HepG2 (cell line): ENCODE measurements around the gene MEF2D. TPM values are rescaled to one million over a fixed set of nuclear protein-coding genes. Genes with fewer than 3 reads are reported as not detected.

Experiments
- ATAC-seq: fragments of 200-7000 bp; cut with Tn5 transposase; 3 replicates; pipeline ENCODE4 v1.9.1; 2020; ENCODE audit warnings: mild to moderate bottlenecking, moderate library complexity
- BruUV-seq: library from RNA; stranded (reverse); fragments of 400-500 nt; replicated peaks from 2 replicates; lab custom pipeline; 2021; lab: Mats Ljungman, UMichigan
- CTCF ChIA-PET: fragments of 300-600 bp; formaldehyde crosslinking; extraction: SDS; loops from one replicate; lab custom pipeline; 2021; ENCODE audit warnings: low total read pairs, inconsistent platforms, low intra/inter-chr PET ratio; lab: Yijun Ruan, JAX
- POLR2A ChIA-PET: fragments of 350-600 bp; sonication (Branson Sonifier 250); formaldehyde crosslinking; loops from one replicate; lab custom pipeline; 2020; ENCODE audit warnings: antibody characterized with exemption, inconsistent platforms; lab: Yijun Ruan, JAX
- DNase-seq: peaks from one replicate; pipeline ENCODE4 v3.0.0-alpha.2; 2015; ENCODE audit warnings: low spot score
- FAIRE-seq: peaks from 3 replicates; lab custom pipeline; 2011; peaks lifted over from hg19 to GRCh38; lab: Jason Lieb, UNC
- H2AFZ ChIP-seq: one replicate; pipeline ENCODE4 v1.6.1; 2011; ENCODE audit warnings: low read length, inconsistent platforms
- H3K27ac ChIP-seq: fragments of 300-600 bp; 3 replicates; pipeline ENCODE4 v1.8.0; 2011; ENCODE audit warnings: mixed run types, mild to moderate bottlenecking, mixed read lengths, low read length, inconsistent platforms; ENCODE audit not compliant: insufficient read depth; ENCODE audit errors: extremely low read length
- H3K27me3 ChIP-seq, 2 experiments: fragments of 200-600 bp in 1 of 2; 2 replicates in 1 of 2; 3 replicates in 1 of 2; pipeline versions ENCODE4 v1.6.0 to v1.8.0; 2011; ENCODE audit warnings: low read length in 2 of 2, mild to moderate bottlenecking in 2 of 2, moderate library complexity in 2 of 2, inconsistent platforms in 1 of 2; ENCODE audit not compliant: insufficient read depth in 2 of 2, control insufficient read depth in 1 of 2
- H3K36me3 ChIP-seq, 2 experiments: fragments of 200-600 bp in 1 of 2; replicated peaks in 1 of 2; 2 replicates in 1 of 2; 3 replicates in 1 of 2; pipeline versions ENCODE4 v1.5.1 to v1.8.0; 2011; ENCODE audit warnings: low read length in 2 of 2, inconsistent platforms in 1 of 2; ENCODE audit not compliant: insufficient read depth in 2 of 2, control insufficient read depth in 1 of 2
- H3K4me1 ChIP-seq: 2 replicates; pipeline ENCODE4 v1.5.1; 2012; ENCODE audit warnings: low read length, inconsistent platforms; ENCODE audit not compliant: insufficient read depth
- H3K4me2 ChIP-seq: 2 replicates; pipeline ENCODE4 v1.6.0; 2011; ENCODE audit warnings: low read depth, low read length, inconsistent platforms
- H3K4me3 ChIP-seq, 3 experiments: fragments of 200-600 bp in 1 of 3; sonication (generic), shearing (Covaris generic) in 1 of 3; replicated peaks in 1 of 3; 2 replicates each; pipeline ENCODE4 v1.5.1; 2011 to 2016; ENCODE audit warnings: low read length in 3 of 3, inconsistent platforms in 2 of 3, low read depth in 2 of 3, mild to moderate bottlenecking in 2 of 3, control low read depth in 1 of 3, mixed read lengths in 1 of 3; ENCODE audit not compliant: insufficient read depth in 1 of 3
- H3K79me2 ChIP-seq: one replicate; pipeline ENCODE4 v1.6.1; 2011; ENCODE audit warnings: low read length, inconsistent platforms; ENCODE audit not compliant: insufficient read depth
- H3K9ac ChIP-seq: 2 replicates; pipeline ENCODE4 v1.6.0; 2011; ENCODE audit warnings: mild to moderate bottlenecking, low read depth, low read length, inconsistent platforms; ENCODE audit not compliant: insufficient read depth
- H3K9me3 ChIP-seq: 2 replicates; pipeline ENCODE4 v1.5.1; 2012; ENCODE audit warnings: mild to moderate bottlenecking, low read length
- H4K20me1 ChIP-seq: 2 replicates; pipeline ENCODE4 v1.6.0; 2011; ENCODE audit warnings: inconsistent platforms, mild to moderate bottlenecking, low read length, moderate library complexity; ENCODE audit not compliant: insufficient read depth
- CBX5 ChIP-seq: sonication (generic); formaldehyde crosslinking; IDR thresholded peaks from 2 replicates; pipeline ENCODE4 v1.4.0; 2020; ENCODE audit warnings: missing genetic modification reagents, borderline replicate concordance
- CEBPB ChIP-seq: IDR thresholded peaks from 2 replicates; pipeline ENCODE4 v1.6.1; 2011; ENCODE audit warnings: low read depth, low read length, improper control_type of control experiment, borderline replicate concordance
- ERF ChIP-seq: IDR thresholded peaks from 2 replicates; pipeline ENCODE4 v1.6.1; 2018; ENCODE audit warnings: missing biosample characterization, missing genetic modification reagents
- LRRFIP1 ChIP-seq: sonication (generic); formaldehyde crosslinking; conservative IDR thresholded peaks from 2 replicates; pipeline ENCODE4 v1.4.0; 2020; ENCODE audit warnings: missing genetic modification reagents
- NCOA2 ChIP-seq: sonication (generic); formaldehyde crosslinking; IDR thresholded peaks from 2 replicates; pipeline ENCODE4 v1.8.0; 2022; ENCODE audit warnings: inconsistent platforms
- NR2F1 ChIP-seq, 2 experiments: fragments of 450-650 bp in 1 of 2; formaldehyde crosslinking in 1 of 2; IDR thresholded peaks; 2 replicates each; pipeline versions ENCODE4 v1.5.0 to v1.6.1; 2016 to 2020; ENCODE audit warnings: mild to moderate bottlenecking in 1 of 2, missing compliant biosample characterization in 1 of 2, missing genetic modification reagents in 1 of 2, moderate library complexity in 1 of 2
- RAD21 ChIP-seq: fragments of 450-650 bp; formaldehyde crosslinking; IDR thresholded peaks from 2 replicates; pipeline ENCODE4 v1.5.0; 2020; ENCODE audit warnings: mild to moderate bottlenecking
- REL ChIP-seq: sonication (generic); formaldehyde crosslinking; conservative IDR thresholded peaks from 2 replicates; pipeline ENCODE4 v1.8.0; 2022; ENCODE audit warnings: mild to moderate bottlenecking, missing genetic modification reagents, moderate library complexity
- SETDB1 ChIP-seq: sonication (generic); formaldehyde crosslinking; IDR thresholded peaks from 2 replicates; pipeline ENCODE4 v1.5.1; 2020; ENCODE audit warnings: missing genetic modification reagents, mild to moderate bottlenecking, borderline replicate concordance
- SPEN ChIP-seq: sonication (generic); formaldehyde crosslinking; IDR thresholded peaks from 2 replicates; pipeline ENCODE4 v1.5.1; 2020; ENCODE audit warnings: low read depth, mild to moderate bottlenecking, missing genetic modification reagents
- STAG1 ChIP-seq: sonication (generic); formaldehyde crosslinking; IDR thresholded peaks from 2 replicates; pipeline ENCODE4 v1.4.0; 2020; ENCODE audit warnings: missing genetic modification reagents
- THAP9 ChIP-seq: sonication (generic); formaldehyde crosslinking; IDR thresholded peaks from 2 replicates; pipeline ENCODE4; 2020; ENCODE audit warnings: missing genetic modification reagents, mild to moderate bottlenecking, borderline replicate concordance
- ZNF343 ChIP-seq: sonication (generic); formaldehyde crosslinking; IDR thresholded peaks from 2 replicates; pipeline ENCODE4 v1.4.0; 2020; ENCODE audit warnings: mild to moderate bottlenecking, missing genetic modification reagents
- WGBS: methylation state at CpG from one replicate; pipeline ENCODE4 v1.1.6; 2017; ENCODE audit warnings: low lambda C conversion rate; 5-methylcytosine and 5-hydroxymethylcytosine counted together
- in situ Hi-C: cut with HindIII; loops from 2 replicates; pipeline ENCODE4 v1.10.0; 2017; ENCODE audit warnings: low pct_unique_long_range_greater_than_20kb; ENCODE audit not compliant: extremely low pct_ligation_motif_present
- intact Hi-C: fragments of 100-400 bp; cut with micrococcal nuclease; formaldehyde crosslinking; loops from one replicate; pipeline ENCODE4 v1.10.0; 2022; ENCODE audit not compliant: unreplicated experiment
- polyA plus RNA-seq, 8 experiments: library from polyadenylated mRNA; depleted of rRNA in 3 of 8; stranded (reverse) in 7 of 8; unstranded in 1 of 8; fragments of >200 nt; fragmentation: Illumina TruSeq in 4 of 8; extraction: Trizol in 4 of 8; gene quantifications; 2 replicates each; pipeline versions ENCODE4 v1.2.1 to v1.2.3, GENCODE V29; 2011 to 2016; ENCODE audit warnings: low read depth in 4 of 8, missing spikeins in 1 of 8, mixed read lengths in 1 of 8; ENCODE audit not compliant: insufficient read depth in 1 of 8
- total RNA-seq, 5 experiments: library from RNA; depleted of rRNA; stranded (reverse); fragments of >200 nt; fragmentation: Illumina TruSeq; extraction: Trizol; gene quantifications; 2 replicates each; pipeline ENCODE4 v1.2.3, GENCODE V29; 2016; ENCODE audit warnings: low read depth in 1 of 5
- TF ChIP-seq, protein P1 (sequence below): fragments of 450-650 bp; IDR thresholded peaks from 2 replicates; pipeline ENCODE4 v1.6.1; 2016
- TF ChIP-seq, protein P2 (sequence below): sonication (generic); formaldehyde crosslinking; IDR thresholded peaks from 2 replicates; pipeline ENCODE4 v1.5.0; 2020; ENCODE audit warnings: mild to moderate bottlenecking, missing genetic modification reagents, moderate library complexity

MEF2D gene
- total and polyA plus RNA-seq, 2 of the 13 experiments (the other 11 are each of a cell fraction or from before 2014, with no cell fraction given), result 1.6 to 3.9 TPM

- Histone ChIP-seq H2AFZ (no peak overlapping the region), H3K79me2 (no peaks in the 10 kb centered on the region), H3K4me1 (peaks cover 23% of the 10 kb centered on the region), H3K36me3 (peaks cover 5 to 14% of the 10 kb centered on the region in 2 experiments; a peak in 4 of 5 replicates), H3K4me2 (no peak overlapping the region), H3K9ac (no peak overlapping the region), H3K27me3 (no peaks in the 10 kb centered on the region), H3K4me3 (no peak overlapping the region), H3K9me3 (no peaks in the 10 kb centered on the region), H3K27ac (no peak overlapping the region), H4K20me1 (no peaks in the 10 kb centered on the region)
- ChIA-PET POLR2A (interaction anchor here (1.3 to 1.5 kb wide), 2 partner anchors 9 to 35 kb away, joined by 4 to 6 read pairs; partner anchors contain the start of gene MEF2D), CTCF (interaction anchor here (0.8 kb wide), 1 partner anchor 120 kb away, joined by 3 read pairs; no protein-coding TSS in a partner anchor)
- FAIRE-seq (no peak), ATAC-seq (peak; percentile 53), DNase-seq (peak; percentile 17)
- in situ Hi-C loops, result no loop called here
- intact Hi-C loops, result no loop called here
- no TSS peak for BruUV-seq
- WGBS, result 87% methylated on average over 17 of the region's 17 CpGs
- TF ChIP-seq RAD21 (CRISPR knock-in tag) (peak; percentile 32; the same call in 1 of the 2 replicates), THAP9 (CRISPR knock-in tag) (no peak), SPEN (no peak; the same call in 1 of the 2 replicates), CBX5 (no peak), NR2F1 (CRISPR knock-in tag; IDR thresholded peaks at IDR 0.05) (no peak), SETDB1 (CRISPR knock-in tag) (no peak), STAG1 (CRISPR knock-in tag) (peak; percentile 44), NCOA2 (CRISPR knock-in tag) (no peak), ERF (CRISPR knock-in tag) (no peak), REL (CRISPR knock-in tag) (no peak), CEBPB (no peak), ZNF343 (CRISPR knock-in tag) (no peak), LRRFIP1 (CRISPR knock-in tag) (no peak)
- TF ChIP-seq, protein P1, sequence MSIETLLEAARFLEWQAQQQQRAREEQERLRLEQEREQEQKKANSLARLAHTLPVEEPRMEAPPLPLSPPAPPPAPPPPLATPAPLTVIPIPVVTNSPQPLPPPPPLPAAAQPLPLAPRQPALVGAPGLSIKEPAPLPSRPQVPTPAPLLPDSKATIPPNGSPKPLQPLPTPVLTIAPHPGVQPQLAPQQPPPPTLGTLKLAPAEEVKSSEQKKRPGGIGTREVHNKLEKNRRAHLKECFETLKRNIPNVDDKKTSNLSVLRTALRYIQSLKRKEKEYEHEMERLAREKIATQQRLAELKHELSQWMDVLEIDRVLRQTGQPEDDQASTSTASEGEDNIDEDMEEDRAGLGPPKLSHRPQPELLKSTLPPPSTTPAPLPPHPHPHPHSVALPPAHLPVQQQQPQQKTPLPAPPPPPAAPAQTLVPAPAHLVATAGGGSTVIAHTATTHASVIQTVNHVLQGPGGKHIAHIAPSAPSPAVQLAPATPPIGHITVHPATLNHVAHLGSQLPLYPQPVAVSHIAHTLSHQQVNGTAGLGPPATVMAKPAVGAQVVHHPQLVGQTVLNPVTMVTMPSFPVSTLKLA, result no peak
- TF ChIP-seq, protein P2, sequence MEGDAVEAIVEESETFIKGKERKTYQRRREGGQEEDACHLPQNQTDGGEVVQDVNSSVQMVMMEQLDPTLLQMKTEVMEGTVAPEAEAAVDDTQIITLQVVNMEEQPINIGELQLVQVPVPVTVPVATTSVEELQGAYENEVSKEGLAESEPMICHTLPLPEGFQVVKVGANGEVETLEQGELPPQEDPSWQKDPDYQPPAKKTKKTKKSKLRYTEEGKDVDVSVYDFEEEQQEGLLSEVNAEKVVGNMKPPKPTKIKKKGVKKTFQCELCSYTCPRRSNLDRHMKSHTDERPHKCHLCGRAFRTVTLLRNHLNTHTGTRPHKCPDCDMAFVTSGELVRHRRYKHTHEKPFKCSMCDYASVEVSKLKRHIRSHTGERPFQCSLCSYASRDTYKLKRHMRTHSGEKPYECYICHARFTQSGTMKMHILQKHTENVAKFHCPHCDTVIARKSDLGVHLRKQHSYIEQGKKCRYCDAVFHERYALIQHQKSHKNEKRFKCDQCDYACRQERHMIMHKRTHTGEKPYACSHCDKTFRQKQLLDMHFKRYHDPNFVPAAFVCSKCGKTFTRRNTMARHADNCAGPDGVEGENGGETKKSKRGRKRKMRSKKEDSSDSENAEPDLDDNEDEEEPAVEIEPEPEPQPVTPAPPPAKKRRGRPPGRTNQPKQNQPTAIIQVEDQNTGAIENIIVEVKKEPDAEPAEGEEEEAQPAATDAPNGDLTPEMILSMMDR, result peak; percentile 59
These were observed 34.7 kb downstream of the MEF2D start for GRCh38 chr1:156465747-156466365.
